ENCODE data around the gene MYMK. TPM values are rescaled to one million over a fixed set of nuclear protein-coding genes. Genes with fewer than 3 reads are reported as not detected.

The MYMK gene
- total RNA-seq, 1 experiment from 2014 or later, result not detected

GRCh38 chr9:133519693-133520092 lies 5.1 kb downstream of the MYMK start:
- Histone ChIP-seq H3K36me3 (ENCODE audit: control insufficient read depth, insufficient read depth, low read length) (no peaks in the 10 kb centered on the region), H3K4me3 (ENCODE audit: low read depth, low read length) (no peak overlapping the region), H3K9me3 (no peaks in the 10 kb centered on the region), H3K27me3 (replicated peaks; ENCODE audit: control insufficient read depth, insufficient read depth, low read length) (no peaks in the 10 kb centered on the region), H3K4me1 (no peaks in the 10 kb centered on the region)
- H3K27ac Mint-ChIP-seq (ENCODE audit: unreplicated experiment), result no peak overlapping the region
- no peaks in the 10 kb centered on the region for H3K4me1 Mint-ChIP-seq (ENCODE audit: low read depth, unreplicated experiment)
- no peak for DNase-seq
- CTCF ChIA-PET, result no interaction called here
- TF ChIP-seq CTCF (IDR thresholded peaks at IDR 0.05; ENCODE audit: insufficient read depth in 1 of 2, low read depth in 1 of 2, low read length in 1 of 2, severe bottlenecking in 1 of 2, unreplicated experiment in 1 of 2), result no peak
- no peaks in the 10 kb centered on the region for H3K27me3 Mint-ChIP-seq (ENCODE audit: insufficient read depth, unreplicated experiment)
- no peak overlapping the region for H3K4me3 Mint-ChIP-seq (ENCODE audit: unreplicated experiment)
- intact Hi-C loops (cut with micrococcal nuclease; ENCODE audit: unreplicated experiment), result no loop called here
- POLR2A ChIA-PET, result no interaction called here
- no TSS peak for BruUV-seq (replicated peaks)
- H3K9me3 Mint-ChIP-seq (ENCODE audit: unreplicated experiment), result no peaks in the 10 kb centered on the region
- no peaks in the 10 kb centered on the region for H3K36me3 Mint-ChIP-seq (ENCODE audit: insufficient read depth, unreplicated experiment)

GRCh38 chr9:133518706-133519449 lies 5.9 kb downstream of the MYMK start:
- ChIA-PET CTCF (no interaction called here), POLR2A (interaction anchor here (0.5 kb wide), 1 partner anchor 344 kb away, joined by 4 read pairs; no protein-coding TSS in a partner anchor)
- no peaks in the 10 kb centered on the region for H3K36me3 Mint-ChIP-seq (ENCODE audit: insufficient read depth, unreplicated experiment)
- H3K27me3 Mint-ChIP-seq (ENCODE audit: insufficient read depth, unreplicated experiment), result no peaks in the 10 kb centered on the region
- no TSS peak for BruUV-seq (replicated peaks)
- DNase-seq, result no peak
- H3K4me3 Mint-ChIP-seq (ENCODE audit: unreplicated experiment), result no peak overlapping the region
- Histone ChIP-seq H3K27me3 (replicated peaks; ENCODE audit: control insufficient read depth, insufficient read depth, low read length) (no peaks in the 10 kb centered on the region), H3K9me3 (no peaks in the 10 kb centered on the region), H3K36me3 (ENCODE audit: control insufficient read depth, insufficient read depth, low read length) (no peaks in the 10 kb centered on the region), H3K4me3 (ENCODE audit: low read depth, low read length) (no peak overlapping the region), H3K4me1 (no peaks in the 10 kb centered on the region)
- intact Hi-C loops (cut with micrococcal nuclease; ENCODE audit: unreplicated experiment), result no loop called here
- H3K27ac Mint-ChIP-seq (ENCODE audit: unreplicated experiment), result no peak overlapping the region
- TF ChIP-seq CTCF (IDR thresholded peaks at IDR 0.05; ENCODE audit: insufficient read depth in 1 of 2, low read depth in 1 of 2, low read length in 1 of 2, severe bottlenecking in 1 of 2, unreplicated experiment in 1 of 2), result no peak
- H3K9me3 Mint-ChIP-seq (ENCODE audit: unreplicated experiment), result no peaks in the 10 kb centered on the region
- no peaks in the 10 kb centered on the region for H3K4me1 Mint-ChIP-seq (ENCODE audit: low read depth, unreplicated experiment)

GRCh38 chr9:133518200-133518599 lies 6.6 kb downstream of the MYMK start:
- Histone ChIP-seq H3K27me3 (replicated peaks; ENCODE audit: control insufficient read depth, insufficient read depth, low read length) (no peaks in the 10 kb centered on the region), H3K4me1 (no peaks in the 10 kb centered on the region), H3K9me3 (no peaks in the 10 kb centered on the region), H3K36me3 (ENCODE audit: control insufficient read depth, insufficient read depth, low read length) (no peaks in the 10 kb centered on the region), H3K4me3 (ENCODE audit: low read depth, low read length) (no peak overlapping the region)
- intact Hi-C loops (cut with micrococcal nuclease; ENCODE audit: unreplicated experiment), result no loop called here
- Mint-ChIP-seq H3K4me3 (ENCODE audit: unreplicated experiment) (no peak overlapping the region), H3K4me1 (ENCODE audit: low read depth, unreplicated experiment) (no peaks in the 10 kb centered on the region), H3K27me3 (ENCODE audit: insufficient read depth, unreplicated experiment) (no peaks in the 10 kb centered on the region), H3K9me3 (ENCODE audit: unreplicated experiment) (no peaks in the 10 kb centered on the region), H3K27ac (ENCODE audit: unreplicated experiment) (no peak overlapping the region), H3K36me3 (ENCODE audit: insufficient read depth, unreplicated experiment) (no peaks in the 10 kb centered on the region)
- BruUV-seq (replicated peaks), result no TSS peak
- ChIA-PET CTCF (no interaction called here), POLR2A (interaction anchor here (0.5 kb wide), 1 partner anchor 344 kb away, joined by 4 read pairs; no protein-coding TSS in a partner anchor)
- no peak for DNase-seq
- no peak for TF ChIP-seq CTCF (IDR thresholded peaks at IDR 0.05; ENCODE audit: insufficient read depth in 1 of 2, low read depth in 1 of 2, low read length in 1 of 2, severe bottlenecking in 1 of 2, unreplicated experiment in 1 of 2)
